Measurements from ENCODE around the gene PPP1R7.

DNA sequence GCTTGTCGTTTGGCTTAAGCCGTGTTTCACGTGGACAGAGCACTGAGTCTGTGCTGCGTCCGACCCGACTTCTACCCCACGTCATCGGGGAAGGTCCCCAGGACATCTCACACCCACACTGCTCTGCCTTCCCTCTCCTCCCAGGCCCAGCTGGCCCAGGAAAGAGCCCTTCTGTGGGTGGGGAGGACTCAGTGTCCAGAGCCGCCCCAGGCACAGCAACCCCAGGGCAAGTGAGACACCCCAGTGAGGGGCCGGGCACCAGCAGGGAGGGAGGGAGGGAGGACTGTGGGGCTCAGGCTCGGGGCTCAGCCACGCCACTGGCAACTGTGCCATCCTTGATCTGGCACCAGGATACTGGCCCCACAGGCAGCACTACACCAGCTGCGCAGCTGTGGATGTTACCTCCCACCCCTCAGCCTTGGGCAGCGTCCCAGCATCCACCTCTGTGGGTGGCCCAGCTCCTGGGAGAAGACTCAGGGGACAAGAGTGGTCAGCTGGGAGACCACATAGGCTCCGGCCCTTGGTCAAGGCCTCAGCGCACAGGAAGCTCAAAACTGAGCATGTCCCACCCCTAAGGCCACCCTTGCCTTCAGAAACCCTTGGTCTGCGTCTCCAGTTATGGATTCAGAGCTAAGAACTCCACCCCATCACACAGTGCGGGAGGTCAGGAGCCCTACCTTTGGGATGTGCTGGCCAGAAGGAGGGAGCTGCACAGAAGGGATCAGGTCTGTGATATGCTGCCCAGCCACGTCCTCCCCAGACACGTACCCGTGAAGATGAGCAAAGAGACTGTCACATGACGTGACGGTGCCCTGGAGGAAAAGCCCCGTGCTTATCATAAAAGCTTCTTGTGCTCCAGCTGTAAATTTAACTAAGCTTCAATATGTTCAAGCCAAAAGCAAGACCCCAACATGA lies 12.7 kb upstream of the PPP1R7 start:
- TF ChIP-seq POLR2AphosphoS5 (IDR thresholded peaks at IDR 0.05) (no peak), EP300 (IDR thresholded peaks at IDR 0.05) (no peak)

Data from esophagus muscularis mucosa (tissue), 3 donors.